Thyroid gland (tissue), 4 donors: ENCODE measurements around the gene POLR2C. TPM values are rescaled to one million over a fixed set of nuclear protein-coding genes. Genes with fewer than 3 reads are reported as not detected.

Experiments used
- DNase-seq, 2 donors: peaks; one replicate each; pipeline ENCODE4 v3.0.0-alpha.2; 2019
- H3K27ac ChIP-seq, 3 donors: fragments of 200-600 bp; sonication (generic); 1 replicate in 2 of 3; 2 replicates in 1 of 3; pipeline ENCODE4 v1.5.1; 2016 to 2019; ENCODE audit warnings: mild to moderate bottlenecking in 1 of 3, moderate library complexity in 1 of 3
- H3K27me3 ChIP-seq: fragments of 200-600 bp; sonication (generic); one replicate; pipeline ENCODE4 v1.5.1; 2019
- H3K36me3 ChIP-seq, 2 donors: fragments of 200-600 bp; sonication (generic); one replicate each; pipeline ENCODE4 v1.5.1; 2016 to 2019
- H3K4me1 ChIP-seq, 2 donors: fragments of 200-600 bp; sonication (generic); one replicate each; pipeline ENCODE4 v1.5.1; 2017 to 2019
- H3K4me3 ChIP-seq, 3 donors: fragments of 200-600 bp; sonication (generic); replicated peaks in 1 of 3; 1 replicate in 2 of 3; 2 replicates in 1 of 3; pipeline ENCODE4 v1.5.1; 2016; ENCODE audit warnings: mild to moderate bottlenecking in 1 of 3
- H3K9me3 ChIP-seq: fragments of 200-600 bp; sonication (generic); one replicate; pipeline ENCODE4 v1.5.1; 2017
- POLR2A ChIP-seq, 2 donors: fragments of 450-650 bp; IDR thresholded peaks; one replicate each; pipeline ENCODE4 v1.6.1; 2017; ENCODE audit warnings: antibody characterized with exemption in 2 of 2, mild to moderate bottlenecking in 2 of 2, moderate library complexity in 1 of 2
- WGBS, 2 donors: methylation state at CpG; one replicate each; pipeline ENCODE4 v1.1.5; 2017; 5-methylcytosine and 5-hydroxymethylcytosine counted together
- intact Hi-C: fragments of 100-400 bp; cut with DNase I; formaldehyde crosslinking; loops from one replicate; pipeline ENCODE4 v1.15.1; 2023
- total RNA-seq, 4 donors: library from RNA; depleted of rRNA; stranded (reverse); fragments of >200 nt; gene quantifications; one replicate each; pipeline ENCODE4 v1.2.3, GENCODE V29; 2016
- TF ChIP-seq, protein P1 (sequence below), 6 experiments: fragments of 200-600 bp in 3 of 6; fragments of 450-650 bp in 3 of 6; sonication (generic) in 3 of 6; IDR thresholded peaks; one replicate each; pipeline ENCODE4 v1.5.1; 2016 to 2019; ENCODE audit warnings: antibody characterized with exemption in 6 of 6, mild to moderate bottlenecking in 2 of 6, inconsistent platforms in 1 of 6, moderate library complexity in 1 of 6

Gene POLR2C
- total RNA-seq, 4 donors from 2014 or later: 126 to 212 (median 174) TPM

GRCh38 chr16:57512296-57513001 lies 50.0 kb downstream of the POLR2C start:
- Histone ChIP-seq H3K9me3 (no peaks in the 10 kb centered on the region), H3K36me3 (peaks cover 0 to under 1% of the 10 kb centered on the region in 2 donors), H3K27ac (no peak overlapping the region), H3K4me3 (no peak overlapping the region), H3K4me1 (peaks cover 0 to 10% of the 10 kb centered on the region in 2 donors), H3K27me3 (no peaks in the 10 kb centered on the region)
- no peak for DNase-seq
- intact Hi-C loops: no loop called here
- 91 to 96% methylated on average over 23 of the region's 23 CpGs for WGBS, 2 donors
- TF ChIP-seq POLR2A (IDR thresholded peaks at IDR 0.05): no peak
- TF ChIP-seq, protein P1, sequence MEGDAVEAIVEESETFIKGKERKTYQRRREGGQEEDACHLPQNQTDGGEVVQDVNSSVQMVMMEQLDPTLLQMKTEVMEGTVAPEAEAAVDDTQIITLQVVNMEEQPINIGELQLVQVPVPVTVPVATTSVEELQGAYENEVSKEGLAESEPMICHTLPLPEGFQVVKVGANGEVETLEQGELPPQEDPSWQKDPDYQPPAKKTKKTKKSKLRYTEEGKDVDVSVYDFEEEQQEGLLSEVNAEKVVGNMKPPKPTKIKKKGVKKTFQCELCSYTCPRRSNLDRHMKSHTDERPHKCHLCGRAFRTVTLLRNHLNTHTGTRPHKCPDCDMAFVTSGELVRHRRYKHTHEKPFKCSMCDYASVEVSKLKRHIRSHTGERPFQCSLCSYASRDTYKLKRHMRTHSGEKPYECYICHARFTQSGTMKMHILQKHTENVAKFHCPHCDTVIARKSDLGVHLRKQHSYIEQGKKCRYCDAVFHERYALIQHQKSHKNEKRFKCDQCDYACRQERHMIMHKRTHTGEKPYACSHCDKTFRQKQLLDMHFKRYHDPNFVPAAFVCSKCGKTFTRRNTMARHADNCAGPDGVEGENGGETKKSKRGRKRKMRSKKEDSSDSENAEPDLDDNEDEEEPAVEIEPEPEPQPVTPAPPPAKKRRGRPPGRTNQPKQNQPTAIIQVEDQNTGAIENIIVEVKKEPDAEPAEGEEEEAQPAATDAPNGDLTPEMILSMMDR (IDR thresholded peaks at IDR 0.05): no peak

- DNase-seq: peak; percentile 48 to 71
- whole genome bisulfite sequencing, 2 donors: 53 to 59% methylated on average over 10 to 13 of the region's 14 CpGs
- peaks cover 10 to 12% of the 10 kb centered on the region in 2 donors for H3K36me3 ChIP-seq
Measured at GRCh38 chr16:57513371-57514102, 51.1 kb downstream of the POLR2C start.

GRCh38 chr16:57514371-57514770 lies 51.9 kb downstream of the POLR2C start:
- Histone ChIP-seq H3K4me1 (peaks cover 0 to 10% of the 10 kb centered on the region in 2 donors), H3K27ac (peak overlapping the region in 1 of 3 donors; percentile 17), H3K4me3 (no peak overlapping the region), H3K27me3 (no peaks in the 10 kb centered on the region), H3K36me3 (peaks cover 10 to 19% of the 10 kb centered on the region in 2 donors), H3K9me3 (no peaks in the 10 kb centered on the region)
- TF ChIP-seq, protein P1 (IDR thresholded peaks at IDR 0.05): no peak
- no peak for TF ChIP-seq POLR2A (IDR thresholded peaks at IDR 0.05)
- DNase-seq: no peak
- intact Hi-C loops: no loop called here
- 78 to 80% methylated on average over 4 of the region's 4 CpGs for WGBS, 2 donors

More at GRCh38 chr16:57513371-57514102, 51.1 kb downstream of the POLR2C start:
- Histone ChIP-seq H3K4me1 (peaks cover 0 to 10% of the 10 kb centered on the region in 2 donors), H3K27ac (no peak overlapping the region), H3K9me3 (no peaks in the 10 kb centered on the region), H3K27me3 (no peaks in the 10 kb centered on the region), H3K4me3 (no peak overlapping the region)
- TF ChIP-seq, protein P1 (IDR thresholded peaks at IDR 0.05): no peak
- no peak for TF ChIP-seq POLR2A (IDR thresholded peaks at IDR 0.05)
- intact Hi-C loops: no loop called here

DNA sequence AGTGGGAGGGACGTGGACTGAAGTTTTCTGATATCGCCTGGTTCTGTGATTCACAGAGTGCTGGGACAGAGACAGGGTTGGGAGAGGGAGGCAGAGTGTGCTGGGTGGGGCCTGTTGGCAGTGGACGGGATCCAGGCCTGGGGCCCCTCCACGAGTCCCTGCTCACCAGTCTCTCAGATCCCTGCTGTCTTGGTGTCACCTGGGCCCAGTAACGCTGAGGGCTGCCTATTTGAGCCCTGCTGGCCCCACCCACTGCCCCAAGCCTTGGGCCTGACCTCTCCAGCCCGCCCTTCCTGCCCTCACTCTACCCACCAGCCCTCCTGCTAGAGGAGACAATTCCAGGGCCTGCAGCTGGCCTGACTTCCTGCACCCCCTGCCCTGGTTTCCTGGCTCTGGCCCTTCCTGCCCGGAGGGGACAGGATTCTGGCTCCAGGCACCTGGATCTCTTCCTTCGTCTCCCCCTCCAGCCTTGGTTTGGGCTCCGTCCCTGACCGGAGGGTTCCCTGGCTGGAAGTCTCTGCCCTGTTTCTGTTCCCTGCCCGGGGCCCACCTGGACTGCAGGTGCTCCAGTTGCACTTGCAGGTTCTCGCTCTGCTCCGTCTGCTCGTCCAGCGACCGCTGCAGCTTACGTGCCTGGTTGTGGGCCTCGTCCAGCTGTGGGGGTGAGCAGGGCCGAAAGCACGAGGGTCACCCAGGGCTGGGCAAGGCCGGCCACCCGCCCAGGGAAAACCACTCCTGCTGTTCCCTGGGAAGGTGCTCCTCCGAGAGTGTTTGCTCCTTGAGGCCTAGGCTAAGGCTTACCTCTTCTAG lies 52.5 kb downstream of the POLR2C start:
- peaks cover 0 to 10% of the 10 kb centered on the region in 2 donors for H3K4me1 ChIP-seq
- TF ChIP-seq, protein P1 (IDR thresholded peaks at IDR 0.05): no peak
- no peak for TF ChIP-seq POLR2A (IDR thresholded peaks at IDR 0.05)
- H3K9me3 ChIP-seq: no peaks in the 10 kb centered on the region
- intact Hi-C loops: loop anchor here (5.0 kb wide), 2 partner anchors 53 to 98 kb away; partner anchors contain the start of gene POLR2C
- 76 to 86% methylated on average over 23 of the region's 23 CpGs for WGBS, 2 donors
- DNase-seq: no peak
- H3K27ac ChIP-seq: peak overlapping the region in 1 of 3 donors; percentile 17
- H3K4me3 ChIP-seq: no peak overlapping the region
- no peaks in the 10 kb centered on the region for H3K27me3 ChIP-seq
- peaks cover 10 to 19% of the 10 kb centered on the region in 2 donors for H3K36me3 ChIP-seq
